CMK (cell line): Measurements from ENCODE around the gene UGT1A7.

ENCODE experiments used
- DNase-seq: peaks from one replicate; pipeline ENCODE4 v3.0.0-alpha.2; 2010; ENCODE audit warnings: low read depth

UGT1A7 gene

GRCh38 chr2:233799087-233799665, 117.5 kb downstream of the UGT1A7 start:
- no peak for DNase-seq

- no peak for DNase-seq
Measured at GRCh38 chr2:233799716-233800115, 118.0 kb downstream of the UGT1A7 start.

- DNase-seq = no peak
Measured at GRCh38 chr2:233800208-233800607, 118.5 kb downstream of the UGT1A7 start.

GRCh38 chr2:233801357-233802131, 119.8 kb downstream of the UGT1A7 start:
- no peak for DNase-seq

DNA sequence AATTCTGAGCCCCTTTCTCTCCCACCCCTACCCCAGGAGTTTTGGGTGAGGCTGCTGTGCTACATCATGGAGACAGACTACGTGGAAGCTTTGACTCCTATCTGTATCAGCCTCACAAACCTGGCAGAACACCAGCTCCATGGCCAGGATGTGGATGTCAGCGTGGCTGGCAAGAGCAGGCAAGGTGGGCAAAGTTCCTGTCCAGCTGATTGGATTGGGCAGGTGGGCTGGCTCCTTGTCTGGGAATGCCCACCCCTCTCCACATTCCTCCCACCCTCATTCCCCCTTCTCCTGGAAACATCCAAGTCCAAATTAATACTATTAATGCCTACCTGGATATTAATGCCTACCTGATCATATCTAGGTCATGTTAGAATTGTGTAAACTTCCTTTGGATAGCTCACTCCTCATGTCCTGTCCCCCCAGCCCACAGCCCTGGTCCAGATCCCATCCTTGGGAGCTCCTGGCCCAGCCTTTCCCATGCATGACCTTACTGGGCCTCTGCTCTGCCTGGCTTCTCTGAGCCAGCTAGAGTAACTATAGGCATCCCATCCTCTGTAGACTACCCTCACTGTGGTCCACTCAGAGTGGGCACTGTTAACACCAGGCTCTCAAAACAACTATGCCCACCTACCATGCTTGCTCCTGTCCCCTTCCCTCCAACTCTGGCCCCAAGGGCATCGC, 120.6 kb downstream of the UGT1A7 start:
- no peak for DNase-seq

- DNase-seq = no peak
Measured at GRCh38 chr2:233803292-233803911, 121.7 kb downstream of the UGT1A7 start.

DNA sequence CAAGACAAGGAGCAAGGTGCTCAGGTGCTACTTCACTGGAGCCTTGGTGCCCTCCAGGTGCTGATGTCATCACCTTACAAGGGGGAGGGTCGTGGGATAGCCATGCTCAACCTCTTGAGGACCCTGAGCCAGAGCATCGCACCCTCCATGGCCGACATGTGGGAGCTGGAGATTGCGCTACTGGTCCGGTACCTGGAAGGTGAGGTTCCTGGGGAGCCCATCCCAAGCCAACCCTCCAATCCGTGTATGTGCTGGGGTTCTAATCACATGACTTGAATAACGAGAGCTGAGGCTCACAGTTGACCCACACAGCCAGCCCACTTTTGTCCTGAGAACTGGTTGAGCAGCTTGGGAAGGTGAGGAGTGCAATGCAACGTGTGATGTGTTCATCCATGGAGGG, 122.3 kb downstream of the UGT1A7 start:
- DNase-seq = no peak

DNA sequence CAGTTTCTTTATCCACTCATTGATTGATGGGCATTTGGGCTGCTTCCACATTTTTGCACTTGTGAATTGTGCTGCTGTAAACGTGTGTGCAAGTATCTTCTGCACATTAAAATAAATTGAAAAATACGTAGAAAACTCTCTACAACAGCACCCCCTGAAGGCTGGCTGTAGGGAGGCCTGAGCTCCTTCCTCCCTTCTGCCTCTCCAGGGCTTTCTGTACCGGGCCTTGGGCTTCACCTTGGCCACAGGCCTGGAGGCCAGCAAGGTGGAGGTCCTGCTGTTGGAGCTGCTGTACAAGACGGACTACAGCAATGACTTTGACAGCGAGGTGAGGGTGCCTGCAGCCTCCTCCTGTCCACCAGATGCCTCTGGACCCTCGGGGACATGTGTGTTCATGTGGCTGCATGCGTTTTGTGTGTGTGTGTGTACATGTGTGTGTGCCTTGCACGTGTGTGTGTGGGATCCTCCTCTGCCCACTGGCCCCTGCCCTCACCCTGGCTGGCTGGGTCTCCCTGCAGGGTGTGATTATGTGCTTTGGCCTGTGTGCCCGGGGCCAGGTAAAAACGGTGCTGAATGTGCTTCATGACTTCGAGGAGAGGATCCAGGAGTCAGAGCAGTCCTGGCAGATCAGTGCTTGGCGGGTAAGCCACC, 125.6 kb downstream of the UGT1A7 start:
- no peak for DNase-seq

- DNase-seq = no peak
Measured at GRCh38 chr2:233807966-233808935, 126.5 kb downstream of the UGT1A7 start.

GRCh38 chr2:233810385-233810784, 128.7 kb downstream of the UGT1A7 start:
- no peak for DNase-seq

DNA sequence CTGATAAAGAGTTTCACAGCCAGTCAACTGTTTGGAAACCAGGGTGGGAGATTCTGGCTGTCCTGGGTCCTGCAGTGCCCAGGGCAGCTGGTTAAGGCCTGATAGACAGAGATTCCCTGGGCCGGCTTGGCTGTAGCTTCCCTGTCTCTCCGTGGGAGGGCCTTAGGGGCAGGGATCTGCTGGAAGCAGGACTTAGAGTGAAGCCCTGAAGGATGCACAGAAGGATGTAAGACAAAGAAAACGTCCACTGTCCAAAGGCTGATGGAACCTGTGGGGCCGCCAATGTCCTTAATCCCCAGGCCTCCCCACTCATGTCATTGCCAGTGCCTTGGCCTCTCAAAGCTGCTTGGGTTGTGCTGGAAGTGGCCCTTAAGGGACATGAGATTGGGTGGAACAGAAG, 129.4 kb downstream of the UGT1A7 start:
- no peak for DNase-seq

- DNase-seq = no peak
Measured at GRCh38 chr2:233811732-233812131, 130.0 kb downstream of the UGT1A7 start.

- no peak for DNase-seq
Measured at GRCh38 chr2:233813236-233814055, 131.7 kb downstream of the UGT1A7 start.

GRCh38 chr2:233814056-233814835, 132.5 kb downstream of the UGT1A7 start:
- DNase-seq = no peak

GRCh38 chr2:233815861-233816260, 134.2 kb downstream of the UGT1A7 start:
- no peak for DNase-seq

DNA sequence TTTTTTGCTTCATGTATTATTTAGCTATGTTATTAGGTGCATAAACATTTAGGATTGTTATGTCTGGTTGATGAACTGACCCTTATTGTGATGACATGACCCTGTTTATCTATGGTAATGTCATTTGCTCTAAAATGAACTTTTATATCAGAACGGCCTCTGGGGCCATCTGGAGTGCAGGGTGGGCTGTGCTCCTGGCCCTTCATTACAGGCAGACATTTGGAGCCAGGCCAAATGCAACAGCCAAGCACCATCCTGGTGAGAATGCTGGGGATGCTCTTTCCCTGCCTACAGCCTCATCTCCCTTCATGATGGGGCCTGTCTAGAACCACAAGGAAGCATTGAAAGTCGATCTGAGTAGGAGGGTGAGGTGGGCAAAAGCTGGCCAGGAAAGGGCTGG, 134.6 kb downstream of the UGT1A7 start:
- DNase-seq = no peak

DNA sequence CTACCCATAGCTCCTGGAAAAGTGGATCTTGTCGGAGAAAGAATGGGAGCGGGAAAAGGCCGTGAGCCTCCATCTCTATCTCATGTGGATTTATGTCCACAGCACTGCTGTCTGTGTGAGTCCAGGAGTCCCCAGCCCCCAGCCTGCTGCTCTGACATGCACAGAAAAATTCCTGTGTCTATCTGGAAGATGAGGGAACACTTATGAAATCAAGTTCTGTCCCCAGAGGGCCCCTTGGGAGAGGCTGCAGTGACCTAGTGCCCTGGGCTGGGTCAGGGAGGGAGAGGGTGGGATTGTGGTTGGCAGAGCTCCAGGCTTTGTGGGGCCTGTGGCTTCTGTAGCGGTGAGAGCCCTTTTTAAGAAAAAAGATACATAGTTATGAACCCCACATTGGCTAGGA, 135.1 kb downstream of the UGT1A7 start:
- no peak for DNase-seq

DNA sequence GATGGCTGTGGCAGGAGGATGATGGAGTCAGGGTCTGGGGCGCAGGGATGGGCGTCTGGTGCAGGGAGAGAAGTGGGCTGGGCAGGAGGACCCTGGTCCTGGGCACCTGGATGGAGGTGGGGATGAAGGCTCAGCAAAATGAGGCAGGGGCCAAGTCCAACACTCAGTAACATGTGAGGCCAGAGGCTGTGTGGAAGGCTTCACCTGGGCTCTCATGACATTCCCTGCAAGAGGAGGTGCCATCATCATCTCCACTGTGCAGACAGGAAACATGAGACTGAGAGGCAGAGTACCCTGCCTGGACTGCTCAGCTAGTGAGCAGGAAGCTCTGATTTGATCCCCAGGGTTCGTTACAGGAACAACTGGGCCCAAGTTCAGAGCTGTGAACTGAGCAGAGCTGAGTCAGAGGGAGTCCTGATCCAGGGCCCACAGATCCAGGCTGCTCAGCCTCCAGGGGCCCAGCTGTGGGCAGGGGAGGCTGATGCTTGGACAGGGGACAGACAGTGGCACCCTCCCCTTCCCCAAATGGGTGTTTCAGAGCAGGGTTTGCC, 135.7 kb downstream of the UGT1A7 start:
- DNase-seq = no peak

GRCh38 chr2:233817995-233818638, 136.4 kb downstream of the UGT1A7 start:
- DNase-seq = no peak
